HG03432 (cell line): ENCODE data around the gene PRMT2.

Experiments used
- ATAC-seq: cut with Tn5 transposase; IDR thresholded peaks from one replicate; pipeline ENCODE4 v1.9.1; 2021; ENCODE audit warnings: mild to moderate bottlenecking, moderate library complexity; ENCODE audit not compliant: unreplicated experiment

Gene PRMT2

GRCh38 chr21:46639489-46640386, 4.3 kb downstream of the PRMT2 start:
- ATAC-seq, result no peak

GRCh38 chr21:46641656-46642055, 6.2 kb downstream of the PRMT2 start:
- no peak for ATAC-seq

- ATAC-seq, result no peak
Observed at GRCh38 chr21:46643379-46644177, 8.1 kb downstream of the PRMT2 start.

- ATAC-seq, result no peak
Observed at GRCh38 chr21:46645840-46646239, 10.4 kb downstream of the PRMT2 start.

GRCh38 chr21:46646541-46647154, 11.2 kb downstream of the PRMT2 start:
- no peak for ATAC-seq

- ATAC-seq, result no peak
Observed at GRCh38 chr21:46648539-46648938, 13.1 kb downstream of the PRMT2 start.

GRCh38 chr21:46649356-46649755, 13.9 kb downstream of the PRMT2 start:
- ATAC-seq, result no peak

GRCh38 chr21:46650476-46651098, 15.1 kb downstream of the PRMT2 start:
- ATAC-seq, result no peak

GRCh38 chr21:46651121-46651520, 15.6 kb downstream of the PRMT2 start:
- ATAC-seq, result no peak

GRCh38 chr21:46655230-46655629, 19.8 kb downstream of the PRMT2 start:
- ATAC-seq, result no peak

GRCh38 chr21:46656820-46657219, 21.3 kb downstream of the PRMT2 start:
- no peak for ATAC-seq

- no peak for ATAC-seq
Observed at GRCh38 chr21:46660505-46660904, 25.0 kb downstream of the PRMT2 start.

GRCh38 chr21:46661211-46661625, 25.7 kb downstream of the PRMT2 start:
- ATAC-seq, result no peak

GRCh38 chr21:46661642-46662366, 26.3 kb downstream of the PRMT2 start:
- no peak for ATAC-seq

- ATAC-seq, result no peak
Observed at GRCh38 chr21:46662367-46662654, 26.8 kb downstream of the PRMT2 start.

GRCh38 chr21:46662765-46663500, 27.5 kb downstream of the PRMT2 start:
- no peak for ATAC-seq

- no peak for ATAC-seq
Observed at GRCh38 chr21:46663754-46664153, 28.3 kb downstream of the PRMT2 start.

- no peak for ATAC-seq
Observed at GRCh38 chr21:46664316-46664995, 29.0 kb downstream of the PRMT2 start.

- no peak for ATAC-seq
Observed at GRCh38 chr21:46665566-46665965, 30.1 kb downstream of the PRMT2 start.
